Measurements from ENCODE around the gene TSPAN18.

DNA sequence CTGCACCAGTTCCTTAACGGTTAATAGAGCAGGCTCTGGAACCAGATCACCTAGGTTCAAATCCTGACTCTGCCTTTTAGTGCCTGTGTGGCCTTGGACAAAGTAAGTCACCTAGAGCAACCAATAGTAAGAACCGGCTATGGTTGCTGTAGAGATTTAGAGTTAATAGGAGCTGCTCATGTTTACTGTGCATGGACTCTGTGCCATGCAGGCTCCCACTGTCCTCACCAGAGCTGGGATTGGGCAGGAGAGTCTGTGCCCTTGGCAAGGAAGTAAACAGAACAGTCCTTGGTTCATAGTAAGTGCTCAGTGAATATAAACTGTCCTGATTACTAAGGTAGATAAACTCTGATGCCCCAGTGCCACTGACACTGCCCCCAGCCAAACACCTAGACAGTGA lies 225.3 kb downstream of the TSPAN18 start:
- TF ChIP-seq CTCF (IDR thresholded peaks at IDR 0.05): no peak
- no peak for TF ChIP-seq POLR2A (IDR thresholded peaks at IDR 0.05; ENCODE audit: low read depth)
- no peak for TF ChIP-seq POLR2AphosphoS5 (IDR thresholded peaks at IDR 0.05)
- no peak for TF ChIP-seq EP300 (IDR thresholded peaks at IDR 0.05)
